SK-N-MC (cell line): ENCODE data around the gene PIGS.

ENCODE experiments used
- EZH2 ChIP-seq: fragments of 200-600 bp; sonication (generic); IDR thresholded peaks from one replicate; pipeline ENCODE4 v1.6.1; 2017; ENCODE audit warnings: antibody characterized with exemption
- FOXP2 ChIP-seq: optimal IDR thresholded peaks from 2 replicates; pipeline ENCODE3; 2011; ENCODE audit warnings: mild to moderate bottlenecking, moderate library complexity; ENCODE audit not compliant: insufficient read depth; ENCODE audit errors: extremely low read length, control extremely low read depth
- POLR2AphosphoS5 ChIP-seq: IDR thresholded peaks from 2 replicates; pipeline ENCODE4 v1.6.1; 2012; ENCODE audit warnings: mild to moderate bottlenecking, low read depth, low read length, borderline replicate concordance

DNA sequence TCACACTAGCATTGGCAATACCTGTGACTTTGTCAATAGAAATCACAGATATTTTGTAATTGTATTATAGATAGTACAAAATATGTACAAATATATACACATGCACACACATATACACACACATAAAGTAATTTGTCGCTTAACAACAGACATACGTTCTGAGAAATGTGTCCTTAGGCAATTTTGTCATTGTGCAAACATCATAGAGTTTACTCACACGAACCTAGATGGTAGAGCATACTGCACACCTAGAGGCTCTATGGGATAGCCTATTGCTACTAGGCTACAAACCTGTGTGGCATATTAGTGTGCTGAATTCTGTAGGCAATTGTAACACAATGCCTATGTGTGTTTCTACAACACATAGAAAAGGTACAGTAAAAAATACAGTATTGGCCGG, 29.9 kb downstream of the PIGS start:
- no peak for TF ChIP-seq EZH2
- no peak for TF ChIP-seq POLR2AphosphoS5
- TF ChIP-seq FOXP2: no peak
